Central memory CD8-positive, alpha-beta T cell (primary cell): Measurements from ENCODE around the gene OCA2.

Experiments
- ATAC-seq: fragments of 150-1000 bp; cut with Tn5 transposase; replicated peaks from 2 replicates; pipeline ENCODE4 v1.10.0; 2022; ENCODE audit warnings: mild to moderate bottlenecking, moderate FRiP score, moderate number of reproducible peaks; ENCODE audit not compliant: poor library complexity, severe bottlenecking; ENCODE audit errors: extremely low read depth
- DNase-seq, 2 donors: peaks; one replicate each; pipeline ENCODE4 v3.0.0; 2021; ENCODE audit warnings: low spot score in 2 of 2
- H3K27ac Mint-ChIP-seq: one replicate; pipeline ENCODE4 v1.8.0; 2022; ENCODE audit warnings: low read depth, mild to moderate bottlenecking, moderate library complexity, mixed read lengths
- H3K27me3 Mint-ChIP-seq: one replicate; pipeline ENCODE4 v1.8.0; 2022; ENCODE audit warnings: mixed read lengths
- H3K36me3 Mint-ChIP-seq: one replicate; pipeline ENCODE4 v1.8.0; 2022; ENCODE audit warnings: mild to moderate bottlenecking, moderate library complexity, mixed read lengths; ENCODE audit not compliant: insufficient read depth
- H3K4me1 Mint-ChIP-seq: one replicate; pipeline ENCODE4 v1.8.0; 2022; ENCODE audit warnings: mixed read lengths
- H3K4me3 Mint-ChIP-seq: one replicate; pipeline ENCODE4 v1.8.0; 2022; ENCODE audit warnings: mild to moderate bottlenecking, moderate library complexity, mixed read lengths
- H3K9me3 Mint-ChIP-seq: one replicate; pipeline ENCODE4 v1.8.0; 2022; ENCODE audit warnings: mixed read lengths

Gene OCA2

GRCh38 chr15:27899583-27900285, 199.4 kb downstream of the OCA2 start:
- ATAC-seq: no peak
- Mint-ChIP-seq H3K27ac (no peak overlapping the region), H3K4me3 (no peak overlapping the region), H3K36me3 (no peaks in the 10 kb centered on the region), H3K27me3 (peaks cover 8% of the 10 kb centered on the region), H3K4me1 (no peaks in the 10 kb centered on the region), H3K9me3 (peaks cover 17% of the 10 kb centered on the region)
- DNase-seq: no peak

- H3K36me3 Mint-ChIP-seq: no peaks in the 10 kb centered on the region
- H3K27ac Mint-ChIP-seq: no peak overlapping the region
- no peak overlapping the region for H3K4me3 Mint-ChIP-seq
- H3K9me3 Mint-ChIP-seq: peaks cover 25% of the 10 kb centered on the region
- DNase-seq (no peak), ATAC-seq (no peak)
- H3K27me3 Mint-ChIP-seq: no peaks in the 10 kb centered on the region
- no peaks in the 10 kb centered on the region for H3K4me1 Mint-ChIP-seq
Measured at GRCh38 chr15:27897481-27897880, 201.6 kb downstream of the OCA2 start.

GRCh38 chr15:27894645-27895044, 204.5 kb downstream of the OCA2 start:
- DNase-seq (no peak), ATAC-seq (no peak)
- H3K4me1 Mint-ChIP-seq: no peaks in the 10 kb centered on the region
- H3K9me3 Mint-ChIP-seq: peaks cover 35% of the 10 kb centered on the region
- no peaks in the 10 kb centered on the region for H3K36me3 Mint-ChIP-seq
- H3K4me3 Mint-ChIP-seq: no peak overlapping the region
- H3K27ac Mint-ChIP-seq: no peak overlapping the region
- no peaks in the 10 kb centered on the region for H3K27me3 Mint-ChIP-seq

GRCh38 chr15:27889258-27889657, 209.9 kb downstream of the OCA2 start:
- no peaks in the 10 kb centered on the region for H3K36me3 Mint-ChIP-seq
- peaks cover 9% of the 10 kb centered on the region for H3K27me3 Mint-ChIP-seq
- H3K4me1 Mint-ChIP-seq: no peaks in the 10 kb centered on the region
- DNase-seq: no peak
- H3K27ac Mint-ChIP-seq: no peak overlapping the region
- ATAC-seq: no peak
- peaks cover 34% of the 10 kb centered on the region for H3K9me3 Mint-ChIP-seq
- no peak overlapping the region for H3K4me3 Mint-ChIP-seq

GRCh38 chr15:27885201-27885600, 213.9 kb downstream of the OCA2 start:
- Mint-ChIP-seq H3K4me1 (no peaks in the 10 kb centered on the region), H3K36me3 (no peaks in the 10 kb centered on the region), H3K27me3 (peaks cover 9% of the 10 kb centered on the region), H3K27ac (no peak overlapping the region), H3K9me3 (peaks cover 21% of the 10 kb centered on the region), H3K4me3 (no peak overlapping the region)
- ATAC-seq: no peak
- no peak for DNase-seq

GRCh38 chr15:27884726-27885125, 214.4 kb downstream of the OCA2 start:
- Mint-ChIP-seq H3K4me3 (no peak overlapping the region), H3K4me1 (no peaks in the 10 kb centered on the region), H3K27ac (no peak overlapping the region), H3K27me3 (peaks cover 9% of the 10 kb centered on the region), H3K9me3 (peaks cover 21% of the 10 kb centered on the region), H3K36me3 (no peaks in the 10 kb centered on the region)
- DNase-seq (no peak), ATAC-seq (no peak)

GRCh38 chr15:27878841-27879240, 220.3 kb downstream of the OCA2 start:
- Mint-ChIP-seq H3K4me3 (no peak overlapping the region), H3K27ac (no peak overlapping the region), H3K9me3 (peaks cover 6% of the 10 kb centered on the region), H3K27me3 (no peaks in the 10 kb centered on the region), H3K4me1 (no peaks in the 10 kb centered on the region), H3K36me3 (no peaks in the 10 kb centered on the region)
- DNase-seq (no peak), ATAC-seq (no peak)

GRCh38 chr15:27873828-27874227, 225.3 kb downstream of the OCA2 start:
- Mint-ChIP-seq H3K4me1 (no peaks in the 10 kb centered on the region), H3K4me3 (no peak overlapping the region), H3K27me3 (no peaks in the 10 kb centered on the region), H3K9me3 (peaks cover 6% of the 10 kb centered on the region), H3K27ac (no peak overlapping the region), H3K36me3 (no peaks in the 10 kb centered on the region)
- DNase-seq (no peak), ATAC-seq (no peak)

GRCh38 chr15:27873039-27873438, 226.1 kb downstream of the OCA2 start:
- DNase-seq (no peak), ATAC-seq (no peak)
- Mint-ChIP-seq H3K4me3 (no peak overlapping the region), H3K9me3 (peaks cover 6% of the 10 kb centered on the region), H3K36me3 (no peaks in the 10 kb centered on the region), H3K27me3 (no peaks in the 10 kb centered on the region), H3K27ac (no peak overlapping the region), H3K4me1 (no peaks in the 10 kb centered on the region)

GRCh38 chr15:27872355-27872754, 226.8 kb downstream of the OCA2 start:
- Mint-ChIP-seq H3K36me3 (no peaks in the 10 kb centered on the region), H3K4me3 (no peak overlapping the region), H3K4me1 (no peaks in the 10 kb centered on the region), H3K27me3 (no peaks in the 10 kb centered on the region), H3K27ac (no peak overlapping the region), H3K9me3 (peaks cover 6% of the 10 kb centered on the region)
- ATAC-seq (no peak), DNase-seq (no peak)

GRCh38 chr15:27871902-27872260, 227.2 kb downstream of the OCA2 start:
- no peaks in the 10 kb centered on the region for H3K36me3 Mint-ChIP-seq
- ATAC-seq (no peak), DNase-seq (no peak)
- H3K4me3 Mint-ChIP-seq: no peak overlapping the region
- peaks cover 6% of the 10 kb centered on the region for H3K9me3 Mint-ChIP-seq
- no peaks in the 10 kb centered on the region for H3K27me3 Mint-ChIP-seq
- H3K27ac Mint-ChIP-seq: no peak overlapping the region
- no peaks in the 10 kb centered on the region for H3K4me1 Mint-ChIP-seq

GRCh38 chr15:27871078-27871901, 227.8 kb downstream of the OCA2 start:
- DNase-seq (no peak), ATAC-seq (no peak)
- Mint-ChIP-seq H3K27ac (no peak overlapping the region), H3K36me3 (no peaks in the 10 kb centered on the region), H3K27me3 (no peaks in the 10 kb centered on the region), H3K9me3 (peaks cover 6% of the 10 kb centered on the region), H3K4me1 (no peaks in the 10 kb centered on the region), H3K4me3 (no peak overlapping the region)

- H3K4me1 Mint-ChIP-seq: no peaks in the 10 kb centered on the region
- peaks cover 6% of the 10 kb centered on the region for H3K9me3 Mint-ChIP-seq
- no peaks in the 10 kb centered on the region for H3K27me3 Mint-ChIP-seq
- no peaks in the 10 kb centered on the region for H3K36me3 Mint-ChIP-seq
- no peak overlapping the region for H3K27ac Mint-ChIP-seq
- DNase-seq: no peak
- ATAC-seq: no peak
- H3K4me3 Mint-ChIP-seq: no peak overlapping the region
Measured at GRCh38 chr15:27870320-27870719, 228.8 kb downstream of the OCA2 start.
